Measurements from ENCODE around the gene LIN37. TPM values are rescaled to one million over a fixed set of nuclear protein-coding genes. Genes with fewer than 3 reads are reported as not detected.

The LIN37 gene
- total and polyA plus RNA-seq, 2 of the 13 experiments (the other 11 are each of a cell fraction or from before 2014, with no cell fraction given) = 6.3 to 8.7 TPM

DNA sequence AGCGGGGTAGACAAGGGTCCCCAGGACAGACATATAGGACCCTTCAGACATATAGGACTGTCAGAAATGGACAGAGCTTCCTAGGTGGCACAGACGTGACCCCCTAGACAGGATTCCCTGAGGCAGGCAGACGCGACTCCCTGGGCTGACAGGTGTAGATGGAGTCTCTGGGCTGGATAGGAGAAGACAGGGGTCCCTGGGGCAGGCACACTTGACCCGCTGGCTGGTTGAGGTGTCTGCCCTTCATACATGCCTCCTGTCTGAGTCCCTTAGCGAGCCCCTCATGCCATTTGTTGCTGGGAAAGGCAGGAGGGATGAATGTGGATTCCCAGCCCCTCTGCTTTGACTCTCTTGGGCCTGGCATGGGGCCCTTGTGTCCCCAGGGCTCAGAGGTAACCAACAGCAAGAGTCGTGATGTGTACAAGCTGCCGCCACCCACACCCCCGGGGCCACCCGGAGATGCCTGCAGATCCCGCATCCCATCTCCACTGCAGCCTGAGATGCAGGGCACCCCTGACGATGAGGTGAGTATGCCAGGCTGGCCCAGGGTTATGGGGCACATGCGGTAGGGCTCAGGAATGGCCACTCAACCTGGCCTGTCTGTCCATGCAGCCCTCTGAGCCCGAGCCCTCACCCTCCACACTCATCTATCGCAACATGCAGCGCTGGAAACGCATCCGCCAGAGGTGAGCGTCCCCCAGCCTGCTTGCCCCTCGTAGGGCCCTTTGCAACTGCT lies 5.4 kb downstream of the LIN37 start:
- ChIA-PET POLR2A (no interaction called here), CTCF (ENCODE audit: low intra/inter-chr PET ratio, low total read pairs) (no interaction called here)
- H3K9ac ChIP-seq (ENCODE audit: insufficient read depth, low read depth, low read length) = no peak overlapping the region
- FAIRE-seq (no peak), DNase-seq (ENCODE audit: low spot score) (no peak), ATAC-seq (no peak)
- H3K27me3 ChIP-seq (ENCODE audit: control insufficient read depth in 1 of 2, insufficient read depth in 2 of 2, low read length in 2 of 2) = no peaks in the 10 kb centered on the region; a peak in 1 of 5 replicates
- peaks cover 21% of the 10 kb centered on the region for H3K4me1 ChIP-seq (ENCODE audit: insufficient read depth, low read length)
- no peaks in the 10 kb centered on the region for H3K9me3 ChIP-seq (ENCODE audit: low read length)
- in situ Hi-C loops (cut with HindIII; ENCODE audit: extremely low pct_ligation_motif_present, low pct_unique_long_range_greater_than_20kb) = no loop called here
- no TSS peak for BruUV-seq (replicated peaks)
- intact Hi-C loops (cut with micrococcal nuclease; ENCODE audit: unreplicated experiment) = no loop called here
- no peak overlapping the region for H2AFZ ChIP-seq (ENCODE audit: low read length)
- 97% methylated on average over 7 of the region's 20 CpGs for WGBS (ENCODE audit: low lambda C conversion rate)
- peaks cover 3 to 20% of the 10 kb centered on the region in 2 experiments; a peak in 3 of 5 replicates for H3K36me3 ChIP-seq (replicated peaks in 1 of 2; ENCODE audit: control insufficient read depth in 1 of 2, insufficient read depth in 2 of 2, low read length in 2 of 2)
- TF ChIP-seq ZNF550 (CRISPR knock-in tag; IDR thresholded peaks at IDR 0.05; ENCODE audit: borderline replicate concordance) = no peak
- TF ChIP-seq, protein P1, sequence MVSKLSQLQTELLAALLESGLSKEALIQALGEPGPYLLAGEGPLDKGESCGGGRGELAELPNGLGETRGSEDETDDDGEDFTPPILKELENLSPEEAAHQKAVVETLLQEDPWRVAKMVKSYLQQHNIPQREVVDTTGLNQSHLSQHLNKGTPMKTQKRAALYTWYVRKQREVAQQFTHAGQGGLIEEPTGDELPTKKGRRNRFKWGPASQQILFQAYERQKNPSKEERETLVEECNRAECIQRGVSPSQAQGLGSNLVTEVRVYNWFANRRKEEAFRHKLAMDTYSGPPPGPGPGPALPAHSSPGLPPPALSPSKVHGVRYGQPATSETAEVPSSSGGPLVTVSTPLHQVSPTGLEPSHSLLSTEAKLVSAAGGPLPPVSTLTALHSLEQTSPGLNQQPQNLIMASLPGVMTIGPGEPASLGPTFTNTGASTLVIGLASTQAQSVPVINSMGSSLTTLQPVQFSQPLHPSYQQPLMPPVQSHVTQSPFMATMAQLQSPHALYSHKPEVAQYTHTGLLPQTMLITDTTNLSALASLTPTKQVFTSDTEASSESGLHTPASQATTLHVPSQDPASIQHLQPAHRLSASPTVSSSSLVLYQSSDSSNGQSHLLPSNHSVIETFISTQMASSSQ (IDR thresholded peaks at IDR 0.05; ENCODE audit: low read depth) = no peak
- TF ChIP-seq, protein P1 (CRISPR knock-in tag; IDR thresholded peaks at IDR 0.05; ENCODE audit: borderline replicate concordance) = no peak
- no peak for TF ChIP-seq ZFYVE20 (CRISPR knock-in tag; IDR thresholded peaks at IDR 0.05; ENCODE audit: borderline replicate concordance, low read depth)
- TF ChIP-seq TSC22D2 (CRISPR knock-in tag; IDR thresholded peaks at IDR 0.05; ENCODE audit: borderline replicate concordance) = no peak
- no peak for TF ChIP-seq CEBPB (IDR thresholded peaks at IDR 0.05; ENCODE audit: borderline replicate concordance, low read depth, low read length)
- no peak for TF ChIP-seq SP5 (CRISPR knock-in tag; IDR thresholded peaks at IDR 0.05; ENCODE audit: borderline replicate concordance, low read depth)
- no peak for TF ChIP-seq MYNN (CRISPR knock-in tag; IDR thresholded peaks at IDR 0.05; ENCODE audit: low read depth)
- TF ChIP-seq, protein P2, sequence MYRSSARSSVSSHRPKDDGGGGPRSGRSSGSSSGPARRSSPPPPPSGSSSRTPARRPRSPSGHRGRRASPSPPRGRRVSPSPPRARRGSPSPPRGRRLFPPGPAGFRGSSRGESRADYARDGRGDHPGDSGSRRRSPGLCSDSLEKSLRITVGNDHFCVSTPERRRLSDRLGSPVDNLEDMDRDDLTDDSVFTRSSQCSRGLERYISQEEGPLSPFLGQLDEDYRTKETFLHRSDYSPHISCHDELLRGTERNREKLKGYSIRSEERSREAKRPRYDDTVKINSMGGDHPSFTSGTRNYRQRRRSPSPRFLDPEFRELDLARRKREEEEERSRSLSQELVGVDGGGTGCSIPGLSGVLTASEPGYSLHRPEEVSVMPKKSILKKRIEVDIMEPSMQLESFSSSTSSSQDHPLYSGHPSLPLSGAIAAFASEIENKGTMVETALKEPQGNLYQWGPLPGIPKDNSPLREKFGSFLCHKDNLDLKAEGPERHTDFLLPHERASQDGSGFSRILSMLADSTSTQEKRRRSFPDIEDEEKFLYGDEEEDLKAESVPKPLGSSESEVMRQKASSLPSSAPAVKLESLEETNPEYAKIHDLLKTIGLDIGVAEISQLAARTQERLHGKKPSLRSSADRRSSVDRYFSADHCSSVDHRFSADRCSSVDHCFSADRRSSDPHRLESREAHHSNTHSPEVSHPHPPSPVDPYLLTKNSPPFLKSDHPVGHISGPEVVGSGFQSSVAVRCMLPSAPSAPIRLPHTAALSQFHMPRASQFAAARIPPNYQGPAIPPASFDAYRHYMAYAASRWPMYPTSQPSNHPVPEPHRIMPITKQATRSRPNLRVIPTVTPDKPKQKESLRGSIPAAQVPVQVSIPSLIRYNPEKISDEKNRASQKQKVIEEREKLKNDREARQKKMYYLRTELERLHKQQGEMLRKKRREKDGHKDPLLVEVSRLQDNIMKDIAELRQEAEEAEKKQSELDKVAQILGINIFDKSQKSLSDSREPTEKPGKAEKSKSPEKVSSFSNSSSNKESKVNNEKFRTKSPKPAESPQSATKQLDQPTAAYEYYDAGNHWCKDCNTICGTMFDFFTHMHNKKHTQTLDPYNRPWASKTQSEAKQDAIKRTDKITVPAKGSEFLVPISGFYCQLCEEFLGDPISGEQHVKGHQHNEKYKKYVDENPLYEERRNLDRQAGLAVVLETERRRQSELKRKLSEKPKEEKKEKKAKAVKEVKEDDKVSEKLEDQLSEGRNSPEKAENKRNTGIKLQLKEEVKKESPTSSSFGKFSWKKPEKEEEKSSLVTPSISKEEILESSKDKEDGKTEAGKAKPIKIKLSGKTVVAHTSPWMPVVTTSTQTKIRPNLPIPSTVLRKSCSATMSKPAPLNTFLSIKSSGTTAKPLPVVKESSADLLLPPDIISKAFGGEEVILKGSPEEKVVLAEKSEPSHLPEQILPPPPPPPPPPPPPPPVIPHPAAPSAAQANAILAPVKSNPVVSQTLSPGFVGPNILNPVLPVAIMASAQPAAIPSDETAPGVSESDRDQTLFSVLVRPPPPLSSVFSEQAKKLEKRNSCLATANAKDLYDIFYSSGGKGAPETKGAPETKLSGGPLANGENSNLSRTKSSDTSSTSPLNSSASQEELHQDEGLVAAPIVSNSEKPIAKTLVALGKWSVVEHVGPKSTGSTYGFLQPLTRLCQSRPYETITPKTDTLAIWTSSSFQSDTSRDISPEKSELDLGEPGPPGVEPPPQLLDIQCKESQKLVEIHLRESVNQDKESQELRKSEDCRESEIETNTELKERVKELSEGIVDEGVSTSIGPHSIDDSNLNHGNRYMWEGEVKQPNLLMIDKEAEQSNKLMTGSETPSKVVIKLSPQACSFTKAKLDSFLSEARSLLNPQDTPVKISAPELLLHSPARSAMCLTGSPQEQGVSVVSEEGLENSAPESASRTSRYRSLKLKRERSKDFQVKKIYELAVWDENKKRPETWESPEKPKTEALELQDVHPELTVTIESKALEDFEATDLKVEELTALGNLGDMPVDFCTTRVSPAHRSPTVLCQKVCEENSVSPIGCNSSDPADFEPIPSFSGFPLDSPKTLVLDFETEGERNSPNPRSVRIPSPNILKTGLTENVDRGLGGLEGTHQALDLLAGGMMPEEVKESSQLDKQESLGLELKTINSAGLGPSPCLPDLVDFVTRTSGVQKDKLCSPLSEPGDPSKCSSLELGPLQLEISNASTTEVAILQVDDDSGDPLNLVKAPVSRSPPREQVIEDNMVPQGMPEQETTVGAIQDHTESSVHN (CRISPR knock-in tag; IDR thresholded peaks at IDR 0.05) = no peak
- no peak for TF ChIP-seq TP53 (CRISPR knock-in tag; conservative IDR thresholded peaks at IDR 0.05)
- H3K4me3 ChIP-seq (replicated peaks in 1 of 3; ENCODE audit: insufficient read depth in 1 of 3, low read depth in 2 of 3, low read length in 3 of 3) = no peak overlapping the region
- no peak overlapping the region for H3K4me2 ChIP-seq (ENCODE audit: low read depth, low read length)
- H3K79me2 ChIP-seq (ENCODE audit: insufficient read depth, low read length) = peaks cover 8% of the 10 kb centered on the region
- H3K27ac ChIP-seq (ENCODE audit: extremely low read length, insufficient read depth, low read length) = no peak overlapping the region
- H4K20me1 ChIP-seq (ENCODE audit: insufficient read depth, low read length) = no peaks in the 10 kb centered on the region
